HCT116 (cell line): ENCODE measurements around the gene IFNL1. TPM values are rescaled to one million over a fixed set of nuclear protein-coding genes. Genes with fewer than 3 reads are reported as not detected.

Experiments used
- ATAC-seq: fragments of 200-7000 bp; cut with Tn5 transposase; 2 replicates; pipeline ENCODE4 v1.9.1; 2020; ENCODE audit warnings: mild to moderate bottlenecking, moderate library complexity
- BruUV-seq: library from RNA; stranded (reverse); fragments of 400-500 nt; replicated peaks from 2 replicates; lab custom pipeline; 2021; lab: Mats Ljungman, UMichigan
- CTCF ChIA-PET: fragments of 300-600 bp; sonication (Branson Sonifier 250); formaldehyde crosslinking; loops from one replicate; lab custom pipeline; 2021; ENCODE audit warnings: antibody characterized with exemption; lab: Charles Lee
- POLR2A ChIA-PET: fragments of 300-600, 350-600 bp; sonication (Branson Sonifier 250); formaldehyde crosslinking; loops from one replicate; lab custom pipeline; 2021; ENCODE audit warnings: antibody characterized with exemption; lab: Charles Lee
- RAD21 ChIA-PET, 2 experiments: fragments of 300-600 bp; sonication (Branson Sonifier 250); formaldehyde crosslinking; loops; one replicate each; lab custom pipeline; 2023; ENCODE audit warnings: low total read pairs in 2 of 2; ENCODE audit not compliant: uncharacterized antibody in 2 of 2, unreplicated experiment in 2 of 2, low non-redundant PET in 1 of 2; lab: Charles Lee
- DNase-seq: peaks from one replicate; pipeline ENCODE4 v3.0.0-alpha.2; 2010; ENCODE audit warnings: low read depth, low spot score
- H2AFZ ChIP-seq: fragments of 200-600 bp; shearing (Covaris generic), sonication (generic); 2 replicates; pipeline ENCODE4 v1.6.1; 2017; ENCODE audit warnings: low read depth, mixed run types, mixed read lengths, antibody characterized with exemption, low read length; ENCODE audit not compliant: poor library complexity, severe bottlenecking
- H3K27ac ChIP-seq: 2 replicates; pipeline ENCODE4 v1.5.1; 2012; ENCODE audit warnings: low read depth, low read length
- H3K27me3 ChIP-seq: fragments of 200-600 bp; sonication (generic); 2 replicates; pipeline ENCODE4 v1.6.1; 2016; ENCODE audit warnings: mixed run types, low read length, mixed read lengths; ENCODE audit not compliant: insufficient read depth
- H3K36me3 ChIP-seq, 2 experiments: fragments of 200-500 bp in 1 of 2; fragments of 200-600 bp in 1 of 2; sonication (Bioruptor generic) in 1 of 2; sonication (generic) in 1 of 2; 2 replicates each; pipeline versions ENCODE4 v1.5.1 to v1.6.1; 2014 to 2016; ENCODE audit warnings: low read length in 2 of 2, inconsistent platforms in 1 of 2, mixed read lengths in 1 of 2, mixed run types in 1 of 2; ENCODE audit not compliant: insufficient read depth in 2 of 2, control insufficient read depth in 1 of 2
- H3K4me1 ChIP-seq, 2 experiments: fragments of 200-600 bp in 1 of 2; sonication (generic) in 1 of 2; 2 replicates each; pipeline versions ENCODE4 v1.5.1 to v1.6.1; 2012 to 2017; ENCODE audit warnings: low read length in 2 of 2, inconsistent platforms in 1 of 2, mild to moderate bottlenecking in 1 of 2, mixed read lengths in 1 of 2, mixed run types in 1 of 2, moderate library complexity in 1 of 2; ENCODE audit not compliant: insufficient read depth in 2 of 2, control insufficient read depth in 1 of 2
- H3K4me2 ChIP-seq: fragments of 200-600 bp; sonication (generic); 2 replicates; pipeline ENCODE4 v1.6.1; 2017; ENCODE audit warnings: mixed run types, low read length, mixed read lengths
- H3K4me3 ChIP-seq, 2 experiments: fragments of 200-600 bp in 1 of 2; sonication (generic) in 1 of 2; replicated peaks in 1 of 2; 2 replicates each; pipeline ENCODE4 v1.5.1; 2011 to 2016; ENCODE audit warnings: low read length in 2 of 2, control low read depth in 1 of 2, low read depth in 1 of 2, mild to moderate bottlenecking in 1 of 2, mixed read lengths in 1 of 2, mixed run types in 1 of 2
- H3K79me2 ChIP-seq: fragments of 200-600 bp; sonication (generic); 2 replicates; pipeline ENCODE4 v1.6.1; 2017; ENCODE audit warnings: mild to moderate bottlenecking, mixed run types, low read length, moderate library complexity, mixed read lengths; ENCODE audit not compliant: insufficient read depth
- H3K9ac ChIP-seq: fragments of 200-600 bp; sonication (generic); 2 replicates; pipeline ENCODE4 v1.6.1; 2016; ENCODE audit warnings: low read length, mixed read lengths
- H3K9me2 ChIP-seq: fragments of 200-600 bp; sonication (generic), shearing (Covaris generic); 2 replicates; pipeline ENCODE4 v1.6.1; 2017; ENCODE audit warnings: mixed run types, mild to moderate bottlenecking, moderate library complexity; ENCODE audit not compliant: insufficient read depth
- H3K9me3 ChIP-seq, 2 experiments: fragments of 200-500 bp in 1 of 2; fragments of 200-600 bp in 1 of 2; sonication (Bioruptor generic) in 1 of 2; sonication (generic) in 1 of 2; 2 replicates each; pipeline ENCODE4 v1.6.1; 2014 to 2017; ENCODE audit warnings: low read length in 2 of 2, mixed read lengths in 2 of 2, inconsistent platforms in 1 of 2, low read depth in 1 of 2, mild to moderate bottlenecking in 1 of 2, mixed run types in 1 of 2, moderate library complexity in 1 of 2; ENCODE audit not compliant: control insufficient read depth in 1 of 2, insufficient read depth in 1 of 2
- H4K20me1 ChIP-seq: fragments of 200-600 bp; sonication (generic), shearing (Covaris generic); 2 replicates; pipeline ENCODE4 v1.6.1; 2017; ENCODE audit warnings: mixed run types, mild to moderate bottlenecking, moderate library complexity; ENCODE audit not compliant: insufficient read depth
- CBX3 ChIP-seq: IDR thresholded peaks from 2 replicates; pipeline ENCODE4 v1.6.1; 2012; ENCODE audit warnings: low read depth
- CTCF ChIP-seq, 3 experiments: fragments of 200-600 bp in 1 of 3; sonication (generic) in 1 of 3; IDR thresholded peaks in 2 of 3; conservative IDR thresholded peaks in 1 of 3; 2 replicates each; pipeline ENCODE4 v1.5.1; 2012 to 2017; ENCODE audit warnings: low read depth in 2 of 3, low read length in 2 of 3, antibody characterized with exemption in 1 of 3, borderline replicate concordance in 1 of 3, control low read depth in 1 of 3, mild to moderate bottlenecking in 1 of 3, mixed read lengths in 1 of 3, mixed run types in 1 of 3, moderate library complexity in 1 of 3; ENCODE audit not compliant: insufficient read depth in 1 of 3
- ELF1 ChIP-seq: IDR thresholded peaks from 2 replicates; pipeline ENCODE4 v1.6.1; 2012; ENCODE audit warnings: low read depth, borderline replicate concordance
- EZH2 ChIP-seq: fragments of 200-600 bp; sonication (generic); IDR thresholded peaks from 2 replicates; pipeline ENCODE4 v1.6.1; 2017; ENCODE audit warnings: antibody characterized with exemption, mixed run types
- FOSL1 ChIP-seq: IDR thresholded peaks from 2 replicates; pipeline ENCODE4 v1.6.1; 2012; ENCODE audit warnings: low read depth
- POLR2A ChIP-seq: IDR thresholded peaks from 2 replicates; pipeline ENCODE4 v1.7.0; 2011; ENCODE audit warnings: borderline replicate concordance; ENCODE audit not compliant: insufficient read depth, insufficient read length; ENCODE audit errors: extremely low read depth
- POLR2AphosphoS5 ChIP-seq: IDR thresholded peaks from 2 replicates; pipeline ENCODE4 v1.6.1; 2011; ENCODE audit warnings: mild to moderate bottlenecking, low read depth, low read length, moderate library complexity
- RAD21 ChIP-seq: IDR thresholded peaks from 2 replicates; pipeline ENCODE4 v1.6.1; 2012; ENCODE audit warnings: low read depth, mild to moderate bottlenecking
- REST ChIP-seq: IDR thresholded peaks from 2 replicates; pipeline ENCODE4 v1.6.1; 2012; ENCODE audit warnings: low read depth
- SIN3A ChIP-seq: IDR thresholded peaks from 2 replicates; pipeline ENCODE4 v1.6.1; 2012; ENCODE audit warnings: low read depth
- TCF7L2 ChIP-seq: IDR thresholded peaks from 2 replicates; pipeline ENCODE4 v1.7.0; 2011; ENCODE audit warnings: borderline replicate concordance, inconsistent platforms; ENCODE audit not compliant: insufficient read depth, insufficient read length; ENCODE audit errors: extremely low read depth
- ZBTB33 ChIP-seq: IDR thresholded peaks from 2 replicates; pipeline ENCODE4 v1.6.1; 2011; ENCODE audit warnings: mild to moderate bottlenecking, low read length, moderate library complexity; ENCODE audit not compliant: insufficient replicate concordance; ENCODE audit errors: extremely low read depth
- ZNF274 ChIP-seq: fragments of 200-500 bp; sonication (Bioruptor generic); IDR thresholded peaks from 2 replicates; pipeline ENCODE4 v1.6.1; 2014; ENCODE audit warnings: mild to moderate bottlenecking, low read depth, low read length, inconsistent platforms
- intact Hi-C: fragments of 100-400 bp; cut with micrococcal nuclease; formaldehyde crosslinking; loops from 2 replicates; pipeline ENCODE4 v1.10.0; 2022
- total RNA-seq: library from RNA; stranded (reverse); gene quantifications from one replicate; pipeline ENCODE4 v1.2.1, GENCODE V29; 2021; ENCODE audit not compliant: unreplicated experiment

IFNL1 gene
- total RNA-seq, 1 experiment from 2014 or later = not detected

- Histone ChIP-seq H3K9ac (no peak overlapping the region), H3K9me2 (no peaks in the 10 kb centered on the region), H3K27me3 (no peaks in the 10 kb centered on the region), H4K20me1 (no peaks in the 10 kb centered on the region), H3K4me2 (no peak overlapping the region), H3K4me3 (no peak overlapping the region), H3K9me3 (no peaks in the 10 kb centered on the region), H3K36me3 (no peaks in the 10 kb centered on the region), H3K4me1 (peaks cover 3 to 8% of the 10 kb centered on the region in 2 experiments; a peak in 2 of 4 replicates), H3K27ac (no peak overlapping the region), H2AFZ (no peak overlapping the region), H3K79me2 (no peaks in the 10 kb centered on the region)
- ATAC-seq (no peak), DNase-seq (no peak)
- no peak for TF ChIP-seq REST
- no peak for TF ChIP-seq ZBTB33
- TF ChIP-seq SIN3A = no peak
- no peak for TF ChIP-seq ELF1
- TF ChIP-seq RAD21 = no peak
- TF ChIP-seq TCF7L2 = no peak
- TF ChIP-seq ZNF274 = no peak
- TF ChIP-seq EZH2 = no peak
- no peak for TF ChIP-seq CTCF (IDR thresholded peaks at IDR 0.05 in 2 of 3, conservative IDR thresholded peaks at IDR 0.05 in 1 of 3; ENCODE audit: borderline replicate concordance in 1 of 3, insufficient read depth in 1 of 3, low read depth in 2 of 3, low read length in 2 of 3)
- TF ChIP-seq POLR2AphosphoS5 = no peak
- TF ChIP-seq POLR2A = no peak
- no peak for TF ChIP-seq CBX3
- TF ChIP-seq FOSL1 = no peak
- ChIA-PET RAD21 (no interaction called here), CTCF (no interaction called here), POLR2A (no interaction called here)
- intact Hi-C loops = no loop called here
- BruUV-seq = no TSS peak
Measured at GRCh38 chr19:39262496-39262895, 33.7 kb upstream of the IFNL1 start.
